Hippocampal formation (tissue), 2 donors: ENCODE data around the gene NHERF2.
"Not testable (repeated sequence)": the region's sequence is repeated elsewhere in the genome, so short reads cannot be mapped to it uniquely, and the experiment has no call there.

ENCODE experiments used
- DNase-seq, 2 donors: peaks; one replicate each; lab custom pipeline; 2025; lab: John Stamatoyannopoulos, UW

Gene NHERF2

GRCh38 chr16:2028146-2028545, 1.4 kb downstream of the NHERF2 start:
- DNase-seq: no peak

- no peak for DNase-seq
These were observed 2.0 kb downstream of the NHERF2 start for GRCh38 chr16:2028620-2029220.

GRCh38 chr16:2029350-2029749, 2.6 kb downstream of the NHERF2 start:
- no peak for DNase-seq

- no peak for DNase-seq
These were observed 3.3 kb downstream of the NHERF2 start for GRCh38 chr16:2030036-2030435.

- DNase-seq: no peak
These were observed 4.4 kb downstream of the NHERF2 start for GRCh38 chr16:2031081-2031577.

GRCh38 chr16:2032285-2033056, 5.8 kb downstream of the NHERF2 start:
- peak; percentile 11 to 31 for DNase-seq

- peak; percentile 80 to 89 for DNase-seq
These were observed 6.6 kb downstream of the NHERF2 start for GRCh38 chr16:2033057-2033908.

- DNase-seq: not testable (repeated sequence)
These were observed 7.4 kb downstream of the NHERF2 start for GRCh38 chr16:2033909-2034695.

- DNase-seq: no peak
These were observed 8.2 kb downstream of the NHERF2 start for GRCh38 chr16:2034696-2035430.

GRCh38 chr16:2035431-2036199, 8.9 kb downstream of the NHERF2 start:
- no peak for DNase-seq

GRCh38 chr16:2036200-2036966, 9.7 kb downstream of the NHERF2 start:
- no peak for DNase-seq

- DNase-seq: no peak
These were observed 10.4 kb downstream of the NHERF2 start for GRCh38 chr16:2037115-2037514.

GRCh38 chr16:2037647-2038381, 11.1 kb downstream of the NHERF2 start:
- DNase-seq: no peak

GRCh38 chr16:2038382-2039231, 11.9 kb downstream of the NHERF2 start:
- DNase-seq: no peak

GRCh38 chr16:2039274-2040031, 12.8 kb downstream of the NHERF2 start:
- no peak for DNase-seq

GRCh38 chr16:2040041-2040786, 13.5 kb downstream of the NHERF2 start:
- DNase-seq: no peak
